Activated B cell treated with CpG ODN at 0.5 μM for 24 hours (primary cell): ENCODE measurements around the gene ARL6IP6. TPM values are rescaled to one million over a fixed set of nuclear protein-coding genes. Genes with fewer than 3 reads are reported as not detected.

Source experiments
- ATAC-seq: fragments of 200-7000 bp; cut with Tn5 transposase; one replicate; pipeline ENCODE4 v1.10.0; 2021; ENCODE audit warnings: low read depth, mild to moderate bottlenecking, moderate library complexity
- CTCF ChIA-PET: fragments of 350-600 bp; sonication (Branson Sonifier 250); formaldehyde crosslinking; loops from one replicate; lab custom pipeline; 2021; ENCODE audit warnings: antibody characterized with exemption; lab: Charles Lee
- POLR2A ChIA-PET: fragments of 350-600 bp; sonication (Branson Sonifier 250); formaldehyde crosslinking; loops from one replicate; lab custom pipeline; 2021; ENCODE audit warnings: antibody characterized with exemption; lab: Charles Lee
- DNase-seq: peaks from one replicate; pipeline ENCODE4 v3.0.0; 2022
- H3K27ac Mint-ChIP-seq: one replicate; pipeline ENCODE4 v1.8.0; 2020; ENCODE audit warnings: mixed read lengths
- H3K27me3 Mint-ChIP-seq: one replicate; pipeline ENCODE4 v1.8.0; 2021; ENCODE audit warnings: mixed read lengths
- H3K36me3 Mint-ChIP-seq: one replicate; pipeline ENCODE4 v1.8.0; 2021; ENCODE audit warnings: low read depth, mixed read lengths
- H3K4me1 Mint-ChIP-seq: one replicate; pipeline ENCODE4 v1.8.0; 2021; ENCODE audit warnings: mixed read lengths
- H3K4me3 Mint-ChIP-seq: one replicate; pipeline ENCODE4 v1.8.0; 2020; ENCODE audit warnings: mild to moderate bottlenecking, mixed read lengths
- H3K9me3 Mint-ChIP-seq: one replicate; pipeline ENCODE4 v1.8.0; 2020; ENCODE audit warnings: mixed read lengths
- intact Hi-C: fragments of 100-400 bp; cut with micrococcal nuclease; formaldehyde crosslinking; loops from one replicate; pipeline ENCODE4 v1.15.1; 2024
- total RNA-seq: library from RNA; stranded (reverse); gene quantifications from 2 replicates; pipeline ENCODE4 v1.2.3, GENCODE V29; 2022
- TF ChIP-seq, protein P1 (sequence below): fragments of 200-600 bp; IDR thresholded peaks from one replicate; pipeline ENCODE4 v1.8.0; 2022; ENCODE audit warnings: antibody characterized with exemption, mild to moderate bottlenecking

The ARL6IP6 gene
- total RNA-seq, 1 donor from 2014 or later: 13.4 TPM

DNA sequence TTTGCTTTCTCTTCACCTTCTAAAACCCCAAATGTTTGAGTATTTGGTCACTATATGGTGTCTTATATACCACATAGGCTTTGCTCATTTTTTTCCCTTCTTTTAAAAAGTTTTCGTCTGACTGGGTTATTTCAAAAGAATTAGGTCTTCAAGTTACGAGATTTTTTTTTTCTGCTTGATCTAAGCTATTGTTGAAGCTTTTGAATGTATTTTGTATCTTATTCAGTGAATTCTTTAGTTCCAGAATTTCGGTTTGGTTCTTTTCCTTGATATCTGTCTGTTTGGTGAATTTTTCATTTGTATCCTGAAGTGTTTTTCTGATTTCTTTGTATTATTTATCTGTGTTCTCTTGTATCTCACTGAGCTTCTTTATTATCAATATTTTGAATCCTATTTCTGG, 93.5 kb downstream of the ARL6IP6 start:
- Mint-ChIP-seq H3K4me1 (no peaks in the 10 kb centered on the region), H3K9me3 (peaks cover 11% of the 10 kb centered on the region), H3K36me3 (no peaks in the 10 kb centered on the region), H3K27ac (no peak overlapping the region), H3K4me3 (no peak overlapping the region), H3K27me3 (peaks cover 4% of the 10 kb centered on the region)
- POLR2A ChIA-PET: no interaction called here
- intact Hi-C loops: no loop called here
- ATAC-seq: no peak
- TF ChIP-seq, protein P1, sequence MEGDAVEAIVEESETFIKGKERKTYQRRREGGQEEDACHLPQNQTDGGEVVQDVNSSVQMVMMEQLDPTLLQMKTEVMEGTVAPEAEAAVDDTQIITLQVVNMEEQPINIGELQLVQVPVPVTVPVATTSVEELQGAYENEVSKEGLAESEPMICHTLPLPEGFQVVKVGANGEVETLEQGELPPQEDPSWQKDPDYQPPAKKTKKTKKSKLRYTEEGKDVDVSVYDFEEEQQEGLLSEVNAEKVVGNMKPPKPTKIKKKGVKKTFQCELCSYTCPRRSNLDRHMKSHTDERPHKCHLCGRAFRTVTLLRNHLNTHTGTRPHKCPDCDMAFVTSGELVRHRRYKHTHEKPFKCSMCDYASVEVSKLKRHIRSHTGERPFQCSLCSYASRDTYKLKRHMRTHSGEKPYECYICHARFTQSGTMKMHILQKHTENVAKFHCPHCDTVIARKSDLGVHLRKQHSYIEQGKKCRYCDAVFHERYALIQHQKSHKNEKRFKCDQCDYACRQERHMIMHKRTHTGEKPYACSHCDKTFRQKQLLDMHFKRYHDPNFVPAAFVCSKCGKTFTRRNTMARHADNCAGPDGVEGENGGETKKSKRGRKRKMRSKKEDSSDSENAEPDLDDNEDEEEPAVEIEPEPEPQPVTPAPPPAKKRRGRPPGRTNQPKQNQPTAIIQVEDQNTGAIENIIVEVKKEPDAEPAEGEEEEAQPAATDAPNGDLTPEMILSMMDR: no peak
- no peak for DNase-seq
- CTCF ChIA-PET: no interaction called here

Other genes starting within 250 kb of the ARL6IP6 start
- gene PRPF40A, start 1.2 kb upstream of the ARL6IP6 start, total RNA-seq: 126 and 129 TPM in 2 replicates